ENCODE results near the gene FZR1.

DNA sequence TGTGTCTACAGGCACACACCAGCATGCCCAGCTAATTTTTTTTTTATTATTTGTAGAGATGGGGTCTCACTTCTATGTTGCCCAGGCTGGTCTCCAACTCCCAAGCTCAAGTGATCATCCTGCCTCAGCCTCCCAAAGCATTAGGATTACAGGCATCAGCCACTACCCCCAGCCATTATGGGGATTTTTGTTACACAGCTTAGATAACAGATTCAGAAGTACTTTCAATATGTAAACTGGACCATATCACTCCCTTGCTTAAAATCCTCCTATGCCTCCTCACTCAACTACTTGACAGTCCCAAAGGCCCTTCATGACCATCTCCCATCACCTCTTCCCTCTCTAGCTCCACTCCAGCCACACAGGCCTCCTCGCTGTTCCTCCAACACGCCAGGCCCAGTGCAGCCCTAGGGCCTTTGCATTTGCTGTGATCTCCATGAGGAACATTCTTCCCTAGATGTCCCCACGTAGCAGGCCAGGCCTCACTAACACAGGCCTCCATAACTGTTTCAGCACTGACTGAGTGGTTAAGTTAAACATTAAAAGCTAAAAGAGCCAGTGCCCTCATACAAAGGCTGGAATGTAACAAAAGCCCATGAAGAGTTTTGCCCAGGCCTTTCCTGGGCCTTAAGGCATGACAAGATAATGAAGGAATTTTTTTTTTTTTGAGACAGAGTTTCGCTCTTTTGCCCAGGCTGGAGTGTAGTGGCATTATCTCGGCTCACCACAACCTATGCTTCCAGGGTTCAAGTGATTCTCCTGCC is 8.2 kb upstream of the FZR1 start:
- TF ChIP-seq POLR2A (IDR thresholded peaks at IDR 0.05) (no peak), EP300 (IDR thresholded peaks at IDR 0.05; ENCODE audit: low read depth) (no peak)
- TF ChIP-seq, protein P1, sequence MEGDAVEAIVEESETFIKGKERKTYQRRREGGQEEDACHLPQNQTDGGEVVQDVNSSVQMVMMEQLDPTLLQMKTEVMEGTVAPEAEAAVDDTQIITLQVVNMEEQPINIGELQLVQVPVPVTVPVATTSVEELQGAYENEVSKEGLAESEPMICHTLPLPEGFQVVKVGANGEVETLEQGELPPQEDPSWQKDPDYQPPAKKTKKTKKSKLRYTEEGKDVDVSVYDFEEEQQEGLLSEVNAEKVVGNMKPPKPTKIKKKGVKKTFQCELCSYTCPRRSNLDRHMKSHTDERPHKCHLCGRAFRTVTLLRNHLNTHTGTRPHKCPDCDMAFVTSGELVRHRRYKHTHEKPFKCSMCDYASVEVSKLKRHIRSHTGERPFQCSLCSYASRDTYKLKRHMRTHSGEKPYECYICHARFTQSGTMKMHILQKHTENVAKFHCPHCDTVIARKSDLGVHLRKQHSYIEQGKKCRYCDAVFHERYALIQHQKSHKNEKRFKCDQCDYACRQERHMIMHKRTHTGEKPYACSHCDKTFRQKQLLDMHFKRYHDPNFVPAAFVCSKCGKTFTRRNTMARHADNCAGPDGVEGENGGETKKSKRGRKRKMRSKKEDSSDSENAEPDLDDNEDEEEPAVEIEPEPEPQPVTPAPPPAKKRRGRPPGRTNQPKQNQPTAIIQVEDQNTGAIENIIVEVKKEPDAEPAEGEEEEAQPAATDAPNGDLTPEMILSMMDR (IDR thresholded peaks at IDR 0.05): no peak

Measured in transverse colon (tissue), 3 donors.